GM21526 (cell line): Measurements from ENCODE around the gene MEG3.

Experiments
- ATAC-seq: cut with Tn5 transposase; IDR thresholded peaks from one replicate; pipeline ENCODE4 v1.9.1; 2021; ENCODE audit warnings: moderate library complexity; ENCODE audit not compliant: unreplicated experiment, low FRiP score

Gene MEG3

GRCh38 chr14:100861188-100861936 is 35.4 kb downstream of the MEG3 start:
- ATAC-seq: no peak

DNA sequence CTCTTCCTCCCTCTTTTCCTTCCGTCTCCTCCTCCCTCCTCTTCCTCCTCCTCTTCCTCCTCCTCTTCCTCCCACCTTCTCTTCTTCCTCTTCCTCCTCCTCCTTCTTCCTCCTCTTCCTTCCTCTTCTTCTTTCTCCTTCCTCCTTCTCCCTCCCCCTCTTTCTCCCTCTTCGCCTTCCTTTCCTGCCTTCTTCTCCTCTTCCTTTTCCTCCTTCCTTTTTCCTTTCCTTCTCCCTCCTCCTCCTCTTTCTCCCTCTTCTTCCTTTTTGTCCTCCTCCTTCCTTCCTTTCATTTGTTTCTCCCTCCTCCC is 36.0 kb downstream of the MEG3 start:
- no peak for ATAC-seq

DNA sequence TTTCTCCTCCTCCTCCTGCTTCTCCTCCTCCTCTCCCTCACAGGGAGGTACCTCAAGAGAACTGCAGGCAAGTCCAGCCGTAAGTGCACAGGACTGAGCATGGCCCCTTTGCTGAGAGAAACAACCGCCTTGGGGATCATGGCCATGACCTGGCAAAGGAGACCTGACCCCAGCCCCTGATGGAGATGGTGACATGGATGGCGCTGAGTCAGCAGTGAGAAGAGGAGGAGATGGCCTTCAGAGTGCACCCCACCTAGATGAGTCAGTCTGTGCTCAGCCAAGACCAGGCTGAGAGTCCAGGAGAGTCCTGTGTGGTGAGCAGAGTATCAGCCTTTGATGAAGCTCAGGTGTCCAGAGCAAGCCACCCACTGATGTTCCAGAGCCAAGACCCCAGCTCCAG is 36.4 kb downstream of the MEG3 start:
- ATAC-seq: no peak

GRCh38 chr14:100862793-100863192 is 36.9 kb downstream of the MEG3 start:
- ATAC-seq: no peak

DNA sequence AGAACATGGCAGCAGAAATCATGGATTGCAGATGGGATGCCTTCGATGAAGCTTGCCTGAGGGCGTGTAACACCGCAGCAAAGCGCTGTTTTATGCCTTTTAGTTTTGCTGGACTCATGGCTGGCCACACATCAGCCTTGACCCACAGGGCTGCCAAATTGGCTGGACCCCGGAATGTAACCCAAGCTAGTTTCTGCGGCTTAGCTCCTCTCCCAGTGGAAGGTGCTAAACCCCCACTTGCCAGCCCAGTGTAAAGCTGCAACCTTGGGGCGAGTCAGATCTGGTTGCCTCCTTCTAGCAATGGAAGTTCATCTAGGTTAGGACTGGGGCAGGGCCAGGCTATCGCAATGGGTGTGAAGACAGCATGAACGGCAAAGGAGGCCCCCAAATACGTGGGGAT is 38.3 kb downstream of the MEG3 start:
- no peak for ATAC-seq

GRCh38 chr14:100864960-100865681 is 39.2 kb downstream of the MEG3 start:
- no peak for ATAC-seq

GRCh38 chr14:100865682-100866591 is 40.0 kb downstream of the MEG3 start:
- no peak for ATAC-seq

GRCh38 chr14:100866666-100867630 is 41.0 kb downstream of the MEG3 start:
- no peak for ATAC-seq

DNA sequence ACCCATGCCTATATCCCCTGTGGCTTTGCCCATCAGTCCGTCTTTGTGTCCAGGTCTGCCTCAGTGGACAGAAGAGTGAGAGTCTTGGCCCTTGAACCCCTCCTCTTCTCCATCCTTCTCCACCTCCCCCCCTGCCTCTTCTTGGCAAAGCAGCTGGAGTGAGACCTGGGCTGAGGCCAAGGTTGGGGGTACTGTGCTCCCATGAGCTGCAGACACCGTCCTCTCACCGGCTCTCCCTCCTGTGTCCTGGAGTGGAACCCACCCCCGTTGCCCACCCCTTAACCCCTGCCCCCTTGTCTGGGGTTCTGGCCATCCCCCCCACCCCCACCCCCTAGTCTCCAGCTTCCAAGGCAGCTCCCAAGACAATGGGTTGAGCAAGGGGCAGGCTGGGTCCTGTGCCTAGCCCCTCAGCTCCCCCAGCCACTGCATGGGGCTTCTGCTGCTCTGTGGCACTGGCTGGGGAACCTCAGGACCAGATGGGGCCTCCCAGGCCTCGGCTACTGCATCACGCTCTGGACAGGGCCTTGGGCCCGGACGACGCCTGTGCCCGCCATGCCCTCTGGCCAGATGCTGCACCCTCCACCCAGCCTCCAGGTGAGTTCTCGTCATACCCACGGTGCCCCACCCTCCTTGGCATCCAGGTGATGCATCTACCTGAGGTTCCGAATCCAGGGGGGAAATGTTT is 41.9 kb downstream of the MEG3 start:
- no peak for ATAC-seq

- no peak for ATAC-seq
These were observed 42.9 kb downstream of the MEG3 start for GRCh38 chr14:100868621-100869370.

DNA sequence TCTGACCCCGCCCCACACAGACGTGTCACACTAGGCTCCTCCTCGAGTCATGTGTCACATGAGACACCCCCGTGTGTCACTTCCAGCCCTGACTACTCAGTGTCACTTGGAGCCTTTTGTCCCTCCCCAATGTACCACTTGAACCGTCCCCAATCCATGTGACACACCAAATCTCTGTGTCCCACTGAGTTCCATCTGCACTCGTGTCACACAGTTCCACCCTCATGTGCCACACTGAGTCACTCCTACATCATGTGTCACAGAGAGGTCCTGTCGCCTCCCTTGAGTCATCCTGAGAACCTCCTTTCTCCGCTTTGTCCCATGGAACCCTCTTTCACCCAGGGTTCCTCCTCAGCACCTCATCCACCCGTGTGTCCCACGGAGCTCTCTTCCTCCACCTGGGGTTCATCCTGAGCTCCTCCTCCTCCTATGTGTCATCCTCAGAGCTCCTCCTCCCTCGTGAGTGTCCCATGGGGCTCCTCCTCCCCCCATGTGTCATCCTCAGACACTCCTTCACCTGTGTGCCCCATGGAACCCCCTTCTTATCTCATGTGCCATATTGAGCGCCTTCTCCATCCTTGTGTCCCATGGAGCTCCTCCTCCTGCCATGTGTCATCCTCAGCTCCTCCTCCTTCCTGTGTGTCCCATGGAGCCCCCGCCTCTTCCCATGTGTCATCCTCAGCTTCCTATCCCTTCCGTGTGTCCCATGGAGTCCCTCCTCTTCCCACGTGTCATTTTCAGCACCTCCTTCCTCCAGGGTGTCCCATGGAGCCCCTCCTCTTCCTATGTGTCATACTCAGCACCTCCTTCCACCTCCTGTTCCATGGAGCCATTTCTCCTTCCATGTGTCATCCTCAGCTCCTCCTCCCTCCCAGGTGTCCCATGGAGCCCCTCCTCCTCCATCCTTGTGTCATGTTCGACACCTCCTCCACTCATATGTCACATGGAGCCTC is 45.6 kb downstream of the MEG3 start:
- no peak for ATAC-seq

- no peak for ATAC-seq
These were observed 46.6 kb downstream of the MEG3 start for GRCh38 chr14:100872259-100873095.

- ATAC-seq: no peak
These were observed 47.2 kb downstream of the MEG3 start for GRCh38 chr14:100873096-100873482.

GRCh38 chr14:100874051-100874410 is 48.1 kb downstream of the MEG3 start:
- ATAC-seq: no peak

DNA sequence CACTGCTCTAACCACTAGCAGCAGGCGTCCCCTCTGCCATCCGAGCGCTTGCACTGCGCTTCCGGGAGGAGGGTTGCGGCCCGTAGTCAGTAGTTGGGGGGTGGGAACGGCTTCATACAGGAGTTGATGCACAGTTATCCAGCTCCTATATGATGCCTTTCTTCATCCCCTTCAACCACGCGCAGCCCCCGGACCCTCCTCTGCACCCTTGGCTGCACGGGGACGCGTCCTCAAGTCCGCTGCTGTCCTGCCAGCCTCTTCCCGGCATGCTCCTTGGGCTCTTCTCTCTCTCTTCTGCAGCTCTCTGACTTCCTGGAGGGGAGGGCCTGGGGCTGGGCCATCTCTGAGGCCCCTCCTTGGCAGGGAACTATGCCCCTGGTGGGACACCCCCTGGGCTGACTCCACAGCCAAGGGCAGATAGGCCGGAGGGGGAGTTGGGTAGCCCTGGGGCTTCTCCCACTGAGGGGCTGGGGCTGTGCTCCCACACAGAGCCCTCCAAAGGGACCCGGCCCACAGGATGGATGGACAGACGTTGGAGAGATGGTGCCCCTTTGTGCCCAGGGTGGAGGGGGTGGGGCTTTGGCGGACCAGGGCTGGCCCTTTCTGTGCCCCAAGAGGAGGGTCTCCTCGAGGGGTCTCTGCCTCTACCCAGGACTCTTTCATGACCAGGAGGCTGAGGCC is 48.6 kb downstream of the MEG3 start:
- no peak for ATAC-seq

- no peak for ATAC-seq
These were observed 49.2 kb downstream of the MEG3 start for GRCh38 chr14:100875126-100875525.
